Panc1 (cell line): ENCODE measurements around the gene MXRA8.

ENCODE experiments used
- CTCF ChIP-seq: fragments of 450-650 bp; IDR thresholded peaks from 2 replicates; pipeline ENCODE4 v1.5.1; 2017; ENCODE audit warnings: mild to moderate bottlenecking
- TCF7L2 ChIP-seq: IDR thresholded peaks from 2 replicates; pipeline ENCODE4 v1.6.1; 2011; ENCODE audit warnings: mild to moderate bottlenecking, low read depth, low read length, inconsistent platforms

- TF ChIP-seq TCF7L2 (no peak), CTCF (no peak)
Observed at GRCh38 chr1:1340185-1340584, 18.2 kb downstream of the MXRA8 start.
